Uterus (tissue), 2 donors: ENCODE results near the gene EP400.

Experiments used
- POLR2A ChIP-seq, 2 donors: fragments of 450-650 bp; IDR thresholded peaks; one replicate each; pipeline ENCODE4 v1.6.1; 2016; ENCODE audit warnings: antibody characterized with exemption in 2 of 2, mild to moderate bottlenecking in 1 of 2, moderate library complexity in 1 of 2
- TF ChIP-seq, protein P1 (sequence below), 4 experiments: fragments of 200-600 bp in 2 of 4; fragments of 450-650 bp in 2 of 4; sonication (generic) in 2 of 4; IDR thresholded peaks; one replicate each; pipeline ENCODE4 v1.5.1; 2016 to 2019; ENCODE audit warnings: antibody characterized with exemption in 4 of 4, mild to moderate bottlenecking in 2 of 4, moderate library complexity in 1 of 4

GRCh38 chr12:132026796-132027500 is 77.2 kb downstream of the EP400 start:
- TF ChIP-seq, protein P1, sequence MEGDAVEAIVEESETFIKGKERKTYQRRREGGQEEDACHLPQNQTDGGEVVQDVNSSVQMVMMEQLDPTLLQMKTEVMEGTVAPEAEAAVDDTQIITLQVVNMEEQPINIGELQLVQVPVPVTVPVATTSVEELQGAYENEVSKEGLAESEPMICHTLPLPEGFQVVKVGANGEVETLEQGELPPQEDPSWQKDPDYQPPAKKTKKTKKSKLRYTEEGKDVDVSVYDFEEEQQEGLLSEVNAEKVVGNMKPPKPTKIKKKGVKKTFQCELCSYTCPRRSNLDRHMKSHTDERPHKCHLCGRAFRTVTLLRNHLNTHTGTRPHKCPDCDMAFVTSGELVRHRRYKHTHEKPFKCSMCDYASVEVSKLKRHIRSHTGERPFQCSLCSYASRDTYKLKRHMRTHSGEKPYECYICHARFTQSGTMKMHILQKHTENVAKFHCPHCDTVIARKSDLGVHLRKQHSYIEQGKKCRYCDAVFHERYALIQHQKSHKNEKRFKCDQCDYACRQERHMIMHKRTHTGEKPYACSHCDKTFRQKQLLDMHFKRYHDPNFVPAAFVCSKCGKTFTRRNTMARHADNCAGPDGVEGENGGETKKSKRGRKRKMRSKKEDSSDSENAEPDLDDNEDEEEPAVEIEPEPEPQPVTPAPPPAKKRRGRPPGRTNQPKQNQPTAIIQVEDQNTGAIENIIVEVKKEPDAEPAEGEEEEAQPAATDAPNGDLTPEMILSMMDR (IDR thresholded peaks at IDR 0.05): no peak
- no peak for TF ChIP-seq POLR2A (IDR thresholded peaks at IDR 0.05)
